Measurements from ENCODE around the gene COPS4.
"Not testable (repeated sequence)": the region's sequence is repeated elsewhere in the genome, so short reads cannot be mapped to it uniquely, and the experiment has no call there.

The COPS4 gene

GRCh38 chr4:83084956-83085355, 50.0 kb downstream of the COPS4 start:
- DNase-seq (ENCODE audit: low read depth): not testable (repeated sequence)

GRCh38 chr4:83089410-83090157, 54.6 kb downstream of the COPS4 start:
- no peak for DNase-seq (ENCODE audit: low read depth)

- no peak for DNase-seq (ENCODE audit: low read depth)
Observed at GRCh38 chr4:83093060-83093640, 58.2 kb downstream of the COPS4 start.

- DNase-seq (ENCODE audit: low read depth): no peak
Observed at GRCh38 chr4:83096397-83096796, 61.4 kb downstream of the COPS4 start.

GRCh38 chr4:83104991-83105390, 70.0 kb downstream of the COPS4 start:
- no peak for DNase-seq (ENCODE audit: low read depth)

GRCh38 chr4:83107631-83108030, 72.6 kb downstream of the COPS4 start:
- no peak for DNase-seq (ENCODE audit: low read depth)

GRCh38 chr4:83108101-83108861, 73.3 kb downstream of the COPS4 start:
- no peak for DNase-seq (ENCODE audit: low read depth)

- no peak for DNase-seq (ENCODE audit: low read depth)
Observed at GRCh38 chr4:83109480-83110222, 74.7 kb downstream of the COPS4 start.

GRCh38 chr4:83110223-83110945, 75.4 kb downstream of the COPS4 start:
- DNase-seq (ENCODE audit: low read depth): peak; percentile 73

GRCh38 chr4:83110970-83111750, 76.2 kb downstream of the COPS4 start:
- no peak for DNase-seq (ENCODE audit: low read depth)

GRCh38 chr4:83111751-83112141, 76.8 kb downstream of the COPS4 start:
- DNase-seq (ENCODE audit: low read depth): not testable (repeated sequence)

- no peak for DNase-seq (ENCODE audit: low read depth)
Observed at GRCh38 chr4:83112231-83112630, 77.2 kb downstream of the COPS4 start.

GRCh38 chr4:83112678-83113428, 77.9 kb downstream of the COPS4 start:
- DNase-seq (ENCODE audit: low read depth): no peak

GRCh38 chr4:83113429-83113786, 78.4 kb downstream of the COPS4 start:
- DNase-seq (ENCODE audit: low read depth): no peak

GRCh38 chr4:83114576-83114975, 79.6 kb downstream of the COPS4 start, which contains the start of gene PLAC8:
TSS of gene PLAC8 (minus strand) at chr4:83114729. CDS start at chr4:83107921, 6,808 bp downstream.
- DNase-seq (ENCODE audit: low read depth): no peak

- DNase-seq (ENCODE audit: low read depth): no peak
Observed at GRCh38 chr4:83115000-83115399, 80.0 kb downstream of the COPS4 start.

GRCh38 chr4:83115656-83116285, 80.8 kb downstream of the COPS4 start:
- no peak for DNase-seq (ENCODE audit: low read depth)

GRCh38 chr4:83118869-83119268, 83.9 kb downstream of the COPS4 start:
- DNase-seq (ENCODE audit: low read depth): no peak

GRCh38 chr4:83121246-83121645, 86.3 kb downstream of the COPS4 start:
- DNase-seq (ENCODE audit: low read depth): no peak

Data from stimulated activated CD8-positive, alpha-beta memory T cell treated with anti-CD3 and anti-CD28 coated beads, Interleukin-7, amount 100 ng/mL, for 24 hours (primary cell).